MCF 10A (cell line): Measurements from ENCODE around the gene UNC13B. TPM values are rescaled to one million over a fixed set of nuclear protein-coding genes. Genes with fewer than 3 reads are reported as not detected.

Source experiments
- BruUV-seq: library from RNA; stranded (reverse); fragments of 400-500 nt; replicated peaks from 2 replicates; lab custom pipeline; 2021; lab: Mats Ljungman, UMichigan
- CTCF ChIA-PET: fragments of 300-600 bp; sonication (Branson Sonifier 250); formaldehyde crosslinking; extraction: SDS; loops from one replicate; lab custom pipeline; 2021; ENCODE audit warnings: antibody characterized with exemption, inconsistent platforms; lab: Yijun Ruan, JAX
- POLR2A ChIA-PET: fragments of 300-600, 350-650 bp; sonication (Branson Sonifier 250); formaldehyde crosslinking; extraction: SDS; loops from one replicate; lab custom pipeline; 2020; ENCODE audit warnings: antibody characterized with exemption, inconsistent platforms; lab: Yijun Ruan, JAX
- DNase-seq: peaks from one replicate; pipeline ENCODE4 v3.0.0-alpha.2; 2018; ENCODE audit not compliant: unreplicated experiment
- H3K27ac Mint-ChIP-seq: one replicate; pipeline ENCODE4 v1.8.0; 2022; ENCODE audit warnings: mild to moderate bottlenecking, low read depth, mixed read lengths; ENCODE audit not compliant: unreplicated experiment
- H3K27me3 Mint-ChIP-seq: one replicate; pipeline ENCODE4 v1.8.0; 2022; ENCODE audit warnings: mixed read lengths; ENCODE audit not compliant: insufficient read depth, unreplicated experiment
- H3K36me3 Mint-ChIP-seq: one replicate; pipeline ENCODE4 v1.8.0; 2022; ENCODE audit warnings: mild to moderate bottlenecking, moderate library complexity, mixed read lengths; ENCODE audit not compliant: insufficient read depth, unreplicated experiment
- H3K4me1 Mint-ChIP-seq: one replicate; pipeline ENCODE4 v1.8.0; 2022; ENCODE audit warnings: mixed read lengths; ENCODE audit not compliant: insufficient read depth, unreplicated experiment
- H3K4me3 Mint-ChIP-seq: one replicate; pipeline ENCODE4 v1.8.0; 2022; ENCODE audit warnings: mild to moderate bottlenecking, moderate library complexity, mixed read lengths; ENCODE audit not compliant: unreplicated experiment
- H3K9me3 Mint-ChIP-seq: one replicate; pipeline ENCODE4 v1.8.0; 2022; ENCODE audit warnings: mixed read lengths; ENCODE audit not compliant: unreplicated experiment
- CTCF ChIP-seq: fragments of 200-600 bp; IDR thresholded peaks from one replicate; pipeline ENCODE4 v1.8.0; 2022; ENCODE audit warnings: antibody characterized with exemption, mild to moderate bottlenecking; ENCODE audit not compliant: unreplicated experiment
- intact Hi-C: fragments of 100-400 bp; cut with micrococcal nuclease; formaldehyde crosslinking; loops from 2 replicates; pipeline ENCODE4 v1.14.1; 2022
- total RNA-seq: library from RNA; stranded (reverse); gene quantifications from 2 replicates; pipeline ENCODE4 v1.2.3, GENCODE V29; 2022

Gene UNC13B
- total RNA-seq, 1 experiment from 2014 or later: 22.9 TPM

GRCh38 chr9:35294066-35294465 lies 132.3 kb downstream of the UNC13B start:
- BruUV-seq: no TSS peak
- H3K27ac Mint-ChIP-seq: no peak overlapping the region
- ChIA-PET CTCF (no interaction called here), POLR2A (no interaction called here)
- H3K9me3 Mint-ChIP-seq: no peaks in the 10 kb centered on the region
- no peak overlapping the region for H3K4me3 Mint-ChIP-seq
- peaks cover 7% of the 10 kb centered on the region for H3K36me3 Mint-ChIP-seq
- no peak for TF ChIP-seq CTCF
- intact Hi-C loops: no loop called here
- no peaks in the 10 kb centered on the region for H3K27me3 Mint-ChIP-seq
- H3K4me1 Mint-ChIP-seq: no peaks in the 10 kb centered on the region
- no peak for DNase-seq

DNA sequence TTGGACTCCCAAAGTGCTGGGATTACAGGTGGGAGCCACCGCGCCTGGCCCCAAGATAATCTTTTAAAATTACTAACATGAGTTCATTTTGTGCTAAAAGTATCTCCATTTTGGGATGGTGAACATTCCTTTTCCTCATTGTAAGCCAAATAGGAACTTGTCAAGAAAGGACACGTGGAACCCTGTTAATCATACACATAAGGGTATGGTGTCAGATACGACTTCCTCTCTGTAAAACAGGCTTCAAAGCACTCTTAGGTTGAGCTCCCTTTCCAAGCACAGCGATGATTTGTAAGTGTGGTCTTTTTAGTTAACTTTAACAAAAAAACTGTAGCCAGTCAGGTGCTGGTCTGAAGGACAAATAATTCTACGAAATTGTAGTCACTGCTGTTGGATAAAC lies 132.7 kb downstream of the UNC13B start:
- BruUV-seq: no TSS peak
- DNase-seq: no peak
- peaks cover 7% of the 10 kb centered on the region for H3K36me3 Mint-ChIP-seq
- no peaks in the 10 kb centered on the region for H3K9me3 Mint-ChIP-seq
- intact Hi-C loops: no loop called here
- ChIA-PET CTCF (no interaction called here), POLR2A (no interaction called here)
- no peaks in the 10 kb centered on the region for H3K4me1 Mint-ChIP-seq
- TF ChIP-seq CTCF: no peak
- H3K4me3 Mint-ChIP-seq: no peak overlapping the region
- H3K27me3 Mint-ChIP-seq: no peaks in the 10 kb centered on the region
- H3K27ac Mint-ChIP-seq: no peak overlapping the region

GRCh38 chr9:35295369-35296036 lies 133.7 kb downstream of the UNC13B start:
- no peak for DNase-seq
- H3K36me3 Mint-ChIP-seq: peaks cover 7% of the 10 kb centered on the region
- intact Hi-C loops: no loop called here
- no peak overlapping the region for H3K4me3 Mint-ChIP-seq
- no peaks in the 10 kb centered on the region for H3K9me3 Mint-ChIP-seq
- no peaks in the 10 kb centered on the region for H3K27me3 Mint-ChIP-seq
- ChIA-PET POLR2A (no interaction called here), CTCF (no interaction called here)
- TF ChIP-seq CTCF: no peak
- no peak overlapping the region for H3K27ac Mint-ChIP-seq
- BruUV-seq: no TSS peak
- H3K4me1 Mint-ChIP-seq: no peaks in the 10 kb centered on the region

GRCh38 chr9:35303567-35303966 lies 141.8 kb downstream of the UNC13B start:
- no peak overlapping the region for H3K27ac Mint-ChIP-seq
- H3K9me3 Mint-ChIP-seq: no peaks in the 10 kb centered on the region
- H3K36me3 Mint-ChIP-seq: no peaks in the 10 kb centered on the region
- POLR2A ChIA-PET: no interaction called here
- BruUV-seq: no TSS peak
- no peak overlapping the region for H3K4me3 Mint-ChIP-seq
- no peaks in the 10 kb centered on the region for H3K27me3 Mint-ChIP-seq
- no peak for TF ChIP-seq CTCF
- CTCF ChIA-PET: no interaction called here
- intact Hi-C loops: no loop called here
- DNase-seq: no peak
- H3K4me1 Mint-ChIP-seq: no peaks in the 10 kb centered on the region
